C4-2B (cell line): ENCODE data around the gene PSD.

Experiments
- ZFX ChIP-seq: fragments of 450-650 bp; IDR thresholded peaks from 2 replicates; pipeline ENCODE4 v1.6.1; 2017
- TF ChIP-seq, protein P1 (sequence below): fragments of 450-650 bp; conservative IDR thresholded peaks from 2 replicates; pipeline ENCODE4 v1.5.1; 2017; ENCODE audit warnings: mild to moderate bottlenecking

GRCh38 chr10:102453502-102453901 lies 34.9 kb upstream of the PSD start:
- TF ChIP-seq, protein P1, sequence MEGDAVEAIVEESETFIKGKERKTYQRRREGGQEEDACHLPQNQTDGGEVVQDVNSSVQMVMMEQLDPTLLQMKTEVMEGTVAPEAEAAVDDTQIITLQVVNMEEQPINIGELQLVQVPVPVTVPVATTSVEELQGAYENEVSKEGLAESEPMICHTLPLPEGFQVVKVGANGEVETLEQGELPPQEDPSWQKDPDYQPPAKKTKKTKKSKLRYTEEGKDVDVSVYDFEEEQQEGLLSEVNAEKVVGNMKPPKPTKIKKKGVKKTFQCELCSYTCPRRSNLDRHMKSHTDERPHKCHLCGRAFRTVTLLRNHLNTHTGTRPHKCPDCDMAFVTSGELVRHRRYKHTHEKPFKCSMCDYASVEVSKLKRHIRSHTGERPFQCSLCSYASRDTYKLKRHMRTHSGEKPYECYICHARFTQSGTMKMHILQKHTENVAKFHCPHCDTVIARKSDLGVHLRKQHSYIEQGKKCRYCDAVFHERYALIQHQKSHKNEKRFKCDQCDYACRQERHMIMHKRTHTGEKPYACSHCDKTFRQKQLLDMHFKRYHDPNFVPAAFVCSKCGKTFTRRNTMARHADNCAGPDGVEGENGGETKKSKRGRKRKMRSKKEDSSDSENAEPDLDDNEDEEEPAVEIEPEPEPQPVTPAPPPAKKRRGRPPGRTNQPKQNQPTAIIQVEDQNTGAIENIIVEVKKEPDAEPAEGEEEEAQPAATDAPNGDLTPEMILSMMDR, result no peak
- TF ChIP-seq ZFX, result no peak
